Amniotic epithelial cell (primary cell): ENCODE data around the gene C3AR1.
"Not testable (repeated sequence)": the region's sequence is repeated elsewhere in the genome, so short reads cannot be mapped to it uniquely, and the experiment has no call there.

Experiments
- DNase-seq: peaks from one replicate; pipeline ENCODE4 v3.0.0-alpha.2; 2010; ENCODE audit warnings: low read depth

The C3AR1 gene

DNA sequence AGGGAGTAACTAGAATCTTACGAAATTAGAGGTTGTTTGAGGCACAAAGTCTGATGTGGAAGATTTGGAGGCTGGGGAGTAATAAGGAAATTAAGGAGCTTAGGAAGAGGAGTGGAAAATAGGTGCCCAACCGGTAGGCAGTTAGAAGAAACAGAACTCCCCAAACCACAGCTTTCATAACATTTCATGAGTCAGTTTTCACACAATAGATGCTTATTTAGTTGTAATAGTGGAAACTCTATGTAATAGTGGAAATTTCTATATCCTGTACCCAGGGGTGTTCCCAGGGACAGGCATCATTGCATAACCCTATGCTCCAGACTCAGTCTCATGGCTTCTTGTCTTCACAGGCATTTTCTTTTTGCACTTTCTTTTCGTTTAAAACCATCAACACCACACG lies 8.3 kb downstream of the C3AR1 start:
- peak; percentile 96 for DNase-seq

DNA sequence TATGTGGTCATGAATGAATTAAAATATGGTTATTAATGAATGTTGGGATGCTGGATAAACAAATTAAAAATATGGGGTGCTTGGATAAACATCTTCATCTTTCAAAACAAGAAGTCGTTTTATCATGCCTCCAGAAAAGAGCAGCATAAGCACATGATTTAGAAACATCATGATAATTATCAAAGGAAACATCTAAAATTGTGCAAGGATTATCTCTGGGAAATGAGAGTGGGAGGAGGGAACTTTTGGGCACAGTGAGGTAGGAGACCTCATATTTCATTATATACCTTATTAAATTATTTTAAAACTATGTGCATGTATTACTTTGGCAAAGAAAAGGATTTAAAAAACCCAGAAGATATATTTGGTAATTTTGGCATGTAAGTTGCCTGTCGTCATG lies 8.9 kb downstream of the C3AR1 start:
- DNase-seq = peak; percentile 60

DNA sequence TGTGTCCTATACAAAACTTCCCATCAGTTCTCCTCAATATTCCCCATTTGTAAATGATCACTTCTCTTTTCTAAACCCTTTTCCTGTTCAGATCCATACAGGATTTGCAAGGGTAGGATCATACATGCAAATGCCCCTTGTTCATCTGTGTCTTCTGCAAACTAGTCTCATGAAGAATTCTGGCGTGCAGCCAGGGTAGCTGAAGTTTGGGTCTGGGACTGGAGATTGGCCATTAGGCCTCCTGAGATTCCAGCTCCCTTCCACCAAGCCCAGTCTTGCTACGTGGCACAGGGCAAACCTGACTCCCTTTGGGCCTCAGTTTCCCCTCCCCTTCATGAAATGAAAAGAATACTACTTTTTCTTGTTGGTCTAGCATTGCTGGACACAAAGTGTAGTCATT lies 11.3 kb downstream of the C3AR1 start:
- DNase-seq = no peak

DNA sequence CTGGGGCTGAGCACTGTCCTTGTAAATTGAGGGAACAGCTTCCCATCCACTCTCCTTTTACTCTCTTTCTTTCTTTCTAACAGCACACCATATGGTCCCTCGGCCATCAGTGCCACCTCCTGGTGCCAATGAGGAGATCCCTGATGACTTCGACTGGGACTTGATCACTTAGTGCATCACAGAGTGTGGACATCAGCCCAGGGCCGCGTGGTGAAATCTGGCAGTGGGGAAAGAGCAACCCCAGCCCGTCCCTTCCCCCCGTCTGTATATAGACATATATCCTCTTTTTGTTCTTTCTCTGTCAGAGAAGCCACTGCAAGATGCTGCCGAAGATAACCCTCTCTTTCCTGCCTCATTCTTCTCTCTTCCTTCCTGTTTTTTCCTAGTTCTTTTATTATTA lies 13.5 kb downstream of the C3AR1 start:
- DNase-seq = no peak

DNA sequence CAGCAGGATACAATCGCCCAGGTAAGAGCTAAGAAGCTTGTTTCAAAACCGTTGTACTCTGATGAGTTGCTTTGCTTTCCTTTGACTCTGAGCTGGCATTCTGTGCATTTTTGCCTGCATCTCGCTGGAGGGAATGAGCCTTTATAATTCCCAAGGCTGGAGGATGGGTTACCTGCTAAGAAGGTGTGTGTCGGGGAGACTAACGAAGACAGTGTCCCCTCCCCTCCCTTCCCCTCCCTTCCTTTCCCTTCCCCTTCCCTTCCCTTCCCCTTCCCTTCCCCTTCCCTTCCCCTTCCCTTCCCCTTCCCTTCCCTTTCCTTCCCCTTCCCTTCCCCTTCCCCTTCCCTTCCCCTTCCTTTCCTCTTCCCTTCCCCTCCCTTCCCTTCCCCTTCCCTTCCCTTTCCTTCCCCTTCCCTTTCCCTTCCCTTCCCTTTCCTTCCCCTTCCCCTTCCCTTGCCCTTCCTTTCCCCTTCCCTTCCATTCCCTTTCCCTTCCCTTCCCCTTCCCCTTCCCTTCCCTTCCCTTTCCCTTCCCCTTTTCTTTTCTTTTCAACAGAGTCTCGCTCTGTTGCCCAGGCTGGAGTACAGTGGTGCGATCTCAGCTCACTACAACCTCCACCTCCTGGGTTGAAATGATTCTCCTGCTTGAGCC lies 15.4 kb downstream of the C3AR1 start:
- DNase-seq = no peak

DNA sequence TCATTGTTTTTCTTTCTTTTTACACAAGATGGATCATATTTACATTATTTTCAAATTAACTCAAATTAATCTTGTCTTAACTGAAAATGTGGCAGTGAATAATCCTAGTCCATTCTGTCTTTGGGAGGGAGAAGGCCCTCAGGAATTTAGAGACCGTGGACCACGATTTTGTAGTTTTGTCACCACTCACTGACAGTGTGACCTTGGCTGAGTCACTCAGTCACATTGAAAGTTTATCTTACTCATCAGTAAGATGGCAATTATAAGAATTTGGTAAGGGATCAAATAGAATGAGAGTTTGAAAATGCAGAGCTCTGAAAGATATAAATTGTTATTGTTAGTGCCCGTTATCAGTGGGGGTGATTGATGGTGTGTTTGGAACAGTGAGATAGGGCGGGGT lies 17.3 kb downstream of the C3AR1 start:
- no peak for DNase-seq

DNA sequence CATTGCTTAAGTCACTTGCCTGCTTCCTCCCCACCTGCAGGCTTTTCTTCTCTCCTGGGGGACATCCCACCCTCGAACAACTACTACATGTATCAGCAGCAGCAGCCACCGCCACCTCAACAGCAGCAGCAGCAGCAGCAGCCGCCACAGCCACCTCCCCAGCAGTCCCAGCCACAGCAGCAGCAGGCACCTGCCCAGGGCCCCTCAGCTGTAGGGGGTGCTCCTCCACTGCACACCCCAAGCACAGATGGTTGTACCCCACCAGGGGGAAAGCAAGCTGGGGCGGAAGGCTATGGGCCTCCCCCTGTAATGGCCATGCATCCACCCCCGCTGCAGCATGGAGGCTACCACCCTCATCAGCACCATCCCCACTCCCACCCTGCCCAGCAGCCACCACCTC lies 18.3 kb downstream of the C3AR1 start:
- DNase-seq = no peak

DNA sequence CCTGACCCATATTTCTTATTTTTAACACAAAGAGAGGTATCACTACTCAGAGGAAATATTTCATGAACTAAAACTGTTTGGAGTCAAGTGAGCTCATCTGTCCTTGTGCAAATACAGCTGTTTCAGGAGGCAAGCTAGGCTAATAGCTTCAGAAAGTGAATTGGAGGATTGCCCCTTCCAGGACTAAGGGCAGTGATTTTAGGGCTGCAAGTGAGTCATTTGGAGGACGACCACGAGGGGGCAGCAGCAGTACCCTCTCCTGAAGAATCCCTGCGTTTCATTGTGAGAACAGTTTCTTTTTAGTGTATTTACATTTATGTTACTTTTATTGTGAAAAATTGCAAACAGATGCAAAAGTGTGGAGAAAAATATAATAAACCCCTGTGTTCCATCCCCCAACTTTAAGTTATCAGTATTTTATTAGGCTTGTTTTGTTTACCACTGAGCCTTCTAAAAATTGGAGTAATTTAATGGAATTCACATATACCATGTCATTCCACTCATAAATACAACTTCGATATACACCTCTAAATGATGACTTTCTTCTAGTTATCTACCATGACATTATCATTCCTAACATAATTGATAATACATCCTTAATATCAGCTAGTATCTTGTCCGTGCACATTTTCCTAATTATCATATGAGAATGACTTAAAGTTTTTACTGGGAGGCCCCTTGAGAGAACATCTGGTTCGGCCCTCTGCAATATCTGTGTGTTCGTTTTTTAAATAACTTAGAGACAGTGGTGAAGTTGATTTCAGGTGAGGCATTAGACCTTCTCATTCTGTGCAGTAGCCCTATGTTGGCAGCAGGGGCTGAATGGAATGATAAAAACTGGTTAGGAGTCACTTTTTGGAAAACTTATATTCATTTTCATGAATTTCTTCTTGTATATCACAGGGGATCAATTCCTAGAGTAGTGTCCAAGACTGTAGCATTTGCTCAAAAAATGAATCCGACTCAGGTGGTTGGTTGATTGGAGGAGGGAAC lies 19.9 kb downstream of the C3AR1 start:
- DNase-seq = peak; percentile 68

DNA sequence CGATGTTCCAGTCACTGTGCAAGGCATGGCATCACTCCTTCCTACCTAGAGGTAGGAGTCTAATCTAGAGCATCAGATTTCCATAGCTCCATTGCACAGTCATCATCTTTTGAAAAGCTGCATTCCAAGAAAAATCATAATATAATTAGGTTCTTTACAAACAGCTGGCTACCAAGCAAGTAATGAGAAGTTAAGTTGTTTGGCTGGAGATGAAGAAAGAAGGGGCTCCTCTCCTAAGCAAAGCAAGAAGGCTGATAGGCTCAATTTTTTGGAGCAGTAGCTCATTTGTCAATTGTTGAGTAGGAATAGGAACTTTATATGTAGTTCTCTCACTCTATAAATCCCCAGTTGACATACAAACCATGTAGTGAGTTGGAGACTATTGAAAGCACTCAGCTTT lies 25.4 kb downstream of the C3AR1 start:
- no peak for DNase-seq

DNA sequence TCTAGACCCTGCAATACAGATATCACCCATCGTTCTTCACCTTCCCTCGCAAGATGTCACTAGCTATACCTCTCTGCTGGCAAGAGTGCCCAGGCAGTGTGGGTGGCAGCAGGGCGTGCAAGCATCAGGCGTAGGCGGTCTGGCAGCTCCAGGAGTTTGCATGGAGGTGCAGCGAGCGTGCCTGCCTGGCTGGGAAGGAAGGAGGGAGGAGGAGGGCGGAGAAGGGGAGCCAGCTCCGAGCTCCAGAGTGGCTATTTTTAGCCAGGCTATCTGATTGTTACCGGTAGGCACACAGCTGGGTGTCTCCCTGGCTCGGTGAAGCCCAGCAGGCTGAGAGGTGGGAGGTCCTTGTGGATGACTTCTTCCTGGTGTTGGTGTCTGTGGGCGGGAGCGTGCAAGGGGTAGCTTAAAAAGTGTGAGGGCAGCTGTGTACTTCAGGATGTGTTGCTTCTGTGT lies 27.5 kb downstream of the C3AR1 start:
- DNase-seq = peak; percentile 62

DNA sequence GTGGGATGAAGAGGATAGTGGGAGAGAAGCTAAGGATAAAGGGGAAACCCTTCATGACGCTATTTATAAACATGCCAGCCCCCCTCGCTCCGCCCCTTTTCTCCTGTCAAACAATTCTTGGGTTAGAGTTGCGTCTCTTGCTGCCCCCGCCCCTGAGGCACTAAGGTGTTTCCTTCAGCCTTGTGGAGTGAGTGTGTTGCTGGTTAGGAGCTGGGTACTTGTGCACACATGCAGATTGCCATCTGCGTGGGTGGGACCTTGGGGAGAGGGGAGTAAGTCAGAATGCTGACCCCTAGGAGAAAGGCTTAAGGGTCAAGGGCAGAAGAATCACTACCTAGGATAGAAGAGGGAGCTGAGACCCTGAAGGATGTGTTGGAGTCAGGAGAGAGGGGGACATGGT lies 28.2 kb downstream of the C3AR1 start:
- DNase-seq = no peak

DNA sequence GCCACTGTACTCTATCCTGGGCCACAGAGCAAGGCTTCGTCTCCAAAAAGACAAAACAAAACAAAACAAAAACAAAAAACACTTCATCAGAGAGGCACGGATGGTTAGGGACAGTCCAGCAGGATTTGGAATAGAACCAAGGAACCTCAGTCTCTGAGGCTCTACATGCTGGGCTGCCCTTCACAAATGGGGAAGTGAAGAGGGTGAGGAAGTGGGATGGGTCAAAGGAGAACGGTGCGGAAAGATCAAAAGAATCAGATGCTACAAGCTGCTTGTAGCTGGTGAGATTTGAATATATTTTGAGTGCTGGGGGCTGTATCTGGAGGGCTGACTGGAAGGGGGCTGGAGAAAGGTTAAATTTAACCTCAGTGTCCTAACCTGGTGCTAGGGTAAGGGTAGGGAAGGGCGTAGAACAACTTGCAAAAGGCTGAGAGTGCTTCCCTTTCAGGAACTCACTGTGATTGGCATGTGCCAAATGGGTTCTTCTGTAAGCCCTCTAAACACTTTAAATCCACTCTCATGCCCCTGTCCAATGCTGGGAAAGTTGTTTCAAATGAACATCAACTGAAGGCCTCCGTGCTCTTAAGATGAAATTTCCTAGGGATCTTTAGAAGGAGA lies 29.0 kb downstream of the C3AR1 start:
- no peak for DNase-seq

DNA sequence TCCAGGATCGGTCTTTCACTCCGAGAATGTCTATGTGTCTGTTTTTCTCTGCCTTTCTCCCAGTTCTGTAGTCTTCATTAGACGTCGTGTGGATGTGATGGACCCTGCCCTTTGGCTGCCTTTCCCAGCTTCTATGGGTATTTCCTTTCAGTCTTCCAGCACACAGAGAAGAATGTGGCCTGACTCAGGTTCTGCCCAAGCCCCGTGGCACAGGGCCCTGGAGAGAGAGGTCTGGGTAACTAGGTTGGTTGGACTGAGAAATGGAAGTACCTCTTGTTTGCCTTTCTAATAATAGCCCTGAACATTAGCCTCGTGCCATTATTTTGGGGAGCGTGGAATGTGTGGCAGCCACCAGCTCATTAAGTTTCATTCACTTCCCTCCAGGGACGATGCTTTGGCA lies 29.8 kb downstream of the C3AR1 start:
- no peak for DNase-seq

DNA sequence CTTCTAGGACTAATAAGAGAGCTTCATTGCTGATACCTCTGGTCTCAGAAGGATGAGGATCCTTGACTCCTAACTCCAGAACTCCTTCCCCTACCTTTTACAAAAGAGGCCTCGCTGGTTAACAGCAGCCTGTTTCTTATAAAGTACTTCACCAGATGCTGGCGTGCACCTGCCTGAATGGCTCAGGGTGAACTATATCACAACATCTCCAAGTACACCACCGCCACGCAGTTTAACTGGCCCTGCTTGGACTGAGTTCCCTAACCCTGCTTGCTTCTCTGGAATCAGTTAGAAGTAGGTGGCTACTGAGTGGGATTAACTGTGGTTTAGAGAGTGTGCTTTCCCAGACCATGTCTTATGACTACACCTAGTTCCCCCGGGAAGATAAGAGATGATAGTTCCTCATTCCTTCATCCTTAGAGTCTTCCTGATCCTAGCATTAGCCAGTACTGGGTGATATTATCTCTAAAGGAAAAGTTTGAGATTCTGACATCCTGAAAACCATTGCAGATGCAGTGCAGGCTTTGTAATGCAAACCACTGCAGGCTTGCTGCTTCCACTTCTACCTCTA lies 30.6 kb downstream of the C3AR1 start:
- peak; percentile 96 for DNase-seq

DNA sequence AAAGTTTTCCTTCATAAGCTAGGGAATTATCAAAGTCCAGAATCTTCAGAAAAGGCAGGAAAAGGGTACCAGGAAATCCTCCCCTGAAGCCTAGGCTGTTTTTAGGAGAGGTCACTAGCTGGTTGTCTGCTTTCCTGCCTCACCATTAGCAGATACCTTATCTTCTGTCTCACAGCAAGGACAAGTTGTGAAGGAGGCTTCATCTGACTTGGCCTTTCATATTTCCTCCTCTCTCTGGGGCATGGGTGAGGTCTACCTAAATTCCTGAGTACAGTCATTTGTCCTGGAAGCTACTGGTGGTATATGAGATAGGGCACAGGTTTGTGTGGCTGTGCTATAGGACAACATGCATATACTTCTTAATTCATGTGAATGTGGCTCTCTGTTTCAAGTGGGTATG lies 31.4 kb downstream of the C3AR1 start:
- DNase-seq = no peak

DNA sequence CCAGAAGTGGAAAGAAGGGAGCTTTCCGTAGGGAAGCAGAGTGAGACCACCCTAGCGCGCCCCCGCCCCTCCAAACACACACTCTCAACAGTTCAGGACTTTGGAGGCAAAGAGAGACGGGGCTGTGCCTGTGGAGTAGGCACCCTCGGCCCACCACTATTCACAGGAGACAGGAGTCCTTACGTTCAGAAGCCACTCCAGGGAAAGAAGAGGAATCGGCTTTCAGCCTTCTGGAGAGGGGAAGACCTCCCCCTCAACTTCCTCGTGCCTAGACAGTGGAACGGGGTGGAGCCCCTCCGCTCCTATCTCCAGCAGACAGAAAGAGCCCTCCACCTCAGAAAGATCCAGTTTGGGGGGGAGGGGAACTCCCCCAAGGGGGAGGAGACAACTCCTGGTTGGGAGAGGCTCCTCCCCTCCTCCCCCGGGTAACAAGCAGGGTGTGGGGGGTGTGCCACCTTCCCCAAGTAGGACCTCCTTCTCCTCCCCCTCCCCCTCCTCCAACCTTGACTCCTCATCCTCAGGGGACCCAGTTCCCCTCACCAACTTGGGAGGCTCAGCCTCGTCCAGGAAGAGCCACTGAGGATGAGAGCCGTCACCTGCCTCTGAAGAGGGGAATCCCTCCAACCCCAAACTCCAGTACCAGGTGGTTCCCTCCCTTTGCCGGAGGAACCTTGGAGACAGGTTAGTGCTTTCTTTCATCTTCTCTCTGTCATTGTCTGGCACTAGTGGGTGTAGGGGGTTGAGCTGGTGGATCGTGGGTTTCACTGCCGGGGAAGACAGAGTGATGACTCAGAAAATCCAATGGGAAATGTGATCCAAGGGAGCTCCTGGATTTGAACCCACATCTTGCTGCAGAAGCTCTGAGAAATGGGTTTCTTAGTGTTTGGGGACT lies 32.8 kb downstream of the C3AR1 start:
- DNase-seq = peak; percentile 51

DNA sequence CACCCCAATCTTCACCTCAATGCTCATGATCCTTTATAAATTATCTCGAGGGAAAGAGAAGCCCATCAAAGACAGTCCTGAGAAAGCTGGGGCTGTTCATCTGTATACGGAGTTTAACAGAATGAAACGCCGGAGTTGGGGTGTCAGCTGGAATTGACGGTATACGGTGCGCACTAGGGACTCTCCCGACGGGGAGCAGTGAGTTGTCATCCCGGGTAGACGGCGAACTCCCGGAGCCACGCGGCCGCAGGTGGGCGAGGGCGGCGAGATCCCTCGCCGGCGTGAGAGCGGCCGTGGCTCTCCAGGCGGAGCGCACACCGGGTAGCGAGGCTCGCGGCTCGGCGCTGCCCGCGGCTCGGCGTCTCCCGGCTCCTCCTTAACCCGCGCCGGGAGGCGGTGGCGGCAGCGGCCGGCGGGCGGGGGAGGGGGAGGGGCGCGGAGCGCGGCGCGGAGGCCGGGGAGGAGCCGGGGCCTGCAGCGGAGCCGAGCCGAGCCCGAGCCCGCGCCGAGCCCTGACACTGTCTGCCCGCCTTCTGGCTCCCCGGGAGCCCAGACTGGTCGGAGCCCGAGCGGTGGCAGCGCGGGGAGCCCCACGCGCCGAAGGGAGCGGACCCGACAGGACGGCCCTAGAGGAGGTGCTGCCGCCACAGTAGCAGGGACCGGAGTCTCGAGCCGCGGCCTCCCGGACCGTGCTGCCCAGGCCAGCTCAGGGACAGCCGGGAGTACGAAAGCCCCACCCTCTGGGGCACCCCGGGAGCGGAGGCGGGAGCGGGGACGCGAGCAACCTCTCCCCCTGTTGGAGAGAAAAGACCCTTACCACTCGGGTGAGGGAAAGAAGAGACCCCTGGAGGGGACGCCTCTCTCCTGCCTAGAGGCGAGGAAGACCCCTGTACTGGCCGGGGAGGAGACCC lies 33.7 kb downstream of the C3AR1 start, which contains the start of gene FOXJ2:
TSS of gene FOXJ2 (plus strand) at position 475 of the 911 bp plus-strand sequence. CDS start 7,117 bp downstream, outside the sequence.
- DNase-seq = peak; percentile 61

DNA sequence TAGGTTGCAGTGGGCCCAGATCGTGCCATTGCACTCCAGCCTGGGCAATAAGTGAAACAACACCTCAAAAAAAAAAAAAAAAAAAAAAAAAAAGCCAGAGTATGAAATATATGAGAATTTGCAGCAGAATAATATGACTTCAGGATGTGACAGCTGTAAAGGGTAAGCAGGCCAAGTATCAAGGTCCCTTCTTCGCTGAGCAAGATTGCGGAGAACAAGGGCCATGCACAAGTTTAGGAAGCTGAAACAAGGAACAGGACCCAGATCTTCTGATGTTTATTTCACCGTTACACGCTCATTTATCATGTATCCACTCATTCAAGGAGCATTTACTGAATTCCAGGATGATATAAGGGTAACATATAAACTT lies 34.3 kb downstream of the C3AR1 start:
- peak; percentile 31 for DNase-seq

DNA sequence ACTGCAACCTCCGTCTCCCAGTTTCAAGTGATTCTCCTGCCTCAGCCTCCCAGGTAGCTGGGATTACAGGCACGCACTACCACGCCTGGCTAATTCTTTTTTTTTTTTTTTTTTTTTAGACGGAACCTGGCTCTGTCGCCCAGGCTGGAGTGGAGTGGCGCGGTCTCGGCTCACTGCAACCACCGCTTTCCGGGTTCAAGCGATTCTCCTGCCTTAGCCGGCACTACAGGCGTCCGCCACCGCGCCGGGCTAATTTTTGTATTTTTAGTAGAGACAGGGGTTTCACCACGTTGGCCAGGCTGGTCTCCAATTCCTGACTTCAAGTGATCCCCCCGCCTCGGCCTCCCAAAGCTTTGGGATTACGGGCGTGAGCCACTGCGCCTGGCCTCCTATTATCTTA lies 35.1 kb downstream of the C3AR1 start:
- not testable (repeated sequence) for DNase-seq

DNA sequence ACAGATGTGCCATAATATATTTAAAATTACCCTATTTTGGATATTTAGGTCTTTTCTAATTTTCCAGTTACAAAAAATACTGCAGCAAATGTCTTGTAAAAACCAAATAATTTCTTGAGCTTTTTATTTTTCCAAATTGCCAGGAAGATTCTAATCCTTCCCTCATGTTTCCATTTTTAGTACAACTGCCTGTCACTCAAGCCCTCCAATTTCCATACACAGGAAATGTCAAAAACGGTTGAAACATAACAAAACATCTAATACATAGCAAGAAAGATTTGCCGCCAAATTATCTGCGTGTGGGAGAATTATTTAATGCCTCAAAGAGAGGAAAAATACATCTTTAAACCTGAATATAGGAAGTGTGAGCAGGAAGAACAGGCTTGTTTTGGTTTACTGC lies 36.0 kb downstream of the C3AR1 start:
- DNase-seq = no peak
